Suprapubic skin (tissue), 4 donors: ENCODE measurements around the gene ZDHHC17. TPM values are rescaled to one million over a fixed set of nuclear protein-coding genes. Genes with fewer than 3 reads are reported as not detected.

Source experiments
- DNase-seq, 2 donors: peaks; one replicate each; pipeline ENCODE4 v3.0.0-alpha.2; 2019; ENCODE audit warnings: low spot score in 2 of 2
- H3K27ac ChIP-seq: fragments of 200-600 bp; sonication (generic); one replicate; pipeline ENCODE4 v1.5.1; 2019
- H3K27me3 ChIP-seq: fragments of 200-600 bp; sonication (generic); one replicate; pipeline ENCODE4 v1.5.1; 2019
- H3K36me3 ChIP-seq: fragments of 200-600 bp; sonication (generic); one replicate; pipeline ENCODE4 v1.5.1; 2019
- H3K4me1 ChIP-seq: fragments of 200-600 bp; sonication (generic); one replicate; pipeline ENCODE4 v1.5.1; 2019
- H3K4me3 ChIP-seq: fragments of 200-600 bp; sonication (generic); one replicate; pipeline ENCODE4 v1.5.1; 2019; ENCODE audit warnings: mild to moderate bottlenecking
- H3K9me3 ChIP-seq: fragments of 200-600 bp; sonication (generic); one replicate; pipeline ENCODE4 v1.5.1; 2019
- EP300 ChIP-seq: sonication (generic); formaldehyde crosslinking; IDR thresholded peaks from one replicate; pipeline ENCODE4 v1.6.1; 2017; ENCODE audit warnings: antibody characterized with exemption
- POLR2A ChIP-seq, 2 donors: fragments of 450-650 bp; IDR thresholded peaks; one replicate each; pipeline ENCODE4 v1.6.1; 2017; ENCODE audit warnings: antibody characterized with exemption in 2 of 2, mild to moderate bottlenecking in 2 of 2, moderate library complexity in 2 of 2
- POLR2AphosphoS5 ChIP-seq, 3 donors: sonication (generic); formaldehyde crosslinking; IDR thresholded peaks; one replicate each; pipeline ENCODE4 v1.6.1; 2017; ENCODE audit warnings: antibody characterized with exemption in 3 of 3
- WGBS: methylation state at CpG from one replicate; pipeline ENCODE4 v1.1.5; 2018; 5-methylcytosine and 5-hydroxymethylcytosine counted together
- total RNA-seq, 4 donors: library from RNA; depleted of rRNA; stranded (reverse); fragments of >200 nt; gene quantifications; one replicate each; pipeline ENCODE4 v1.1.0, GENCODE V29; 2016
- TF ChIP-seq, protein P1 (sequence below), 2 donors: fragments of 200-600 bp in 1 of 2; fragments of 450-650 bp in 1 of 2; sonication (generic) in 1 of 2; IDR thresholded peaks; one replicate each; pipeline ENCODE4 v1.5.1; 2016 to 2019; ENCODE audit warnings: antibody characterized with exemption in 2 of 2, mild to moderate bottlenecking in 1 of 2, moderate library complexity in 1 of 2

Gene ZDHHC17
- total RNA-seq, 4 donors from 2014 or later: 10.5 to 54.8 (median 19.9) TPM

DNA sequence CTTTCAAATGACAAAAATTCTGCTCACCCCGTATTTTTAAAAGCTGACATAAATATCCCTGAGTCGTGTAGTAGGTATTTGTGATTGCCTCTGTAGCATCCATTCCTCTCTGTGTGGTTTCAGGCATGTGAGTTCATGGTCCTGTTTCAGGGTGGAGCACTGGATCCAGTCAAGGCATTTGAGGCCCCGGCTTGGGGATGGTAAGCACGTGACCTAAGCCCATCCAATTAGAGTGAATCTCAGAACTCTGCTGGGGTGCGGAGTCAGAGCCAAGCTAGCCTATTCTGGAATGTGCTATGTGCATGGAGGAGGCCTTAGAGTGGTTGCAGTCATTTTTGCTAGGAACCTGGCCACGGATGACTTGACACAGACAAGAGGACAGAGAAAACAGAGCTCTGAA is 119.2 kb downstream of the ZDHHC17 start:
- Histone ChIP-seq H3K27ac (no peak overlapping the region), H3K36me3 (no peaks in the 10 kb centered on the region), H3K4me3 (no peak overlapping the region), H3K9me3 (no peaks in the 10 kb centered on the region), H3K27me3 (no peaks in the 10 kb centered on the region), H3K4me1 (peaks cover 12% of the 10 kb centered on the region)
- TF ChIP-seq EP300 (no peak), POLR2AphosphoS5 (IDR thresholded peaks at IDR 0.05) (no peak), POLR2A (IDR thresholded peaks at IDR 0.05) (no peak)
- TF ChIP-seq, protein P1, sequence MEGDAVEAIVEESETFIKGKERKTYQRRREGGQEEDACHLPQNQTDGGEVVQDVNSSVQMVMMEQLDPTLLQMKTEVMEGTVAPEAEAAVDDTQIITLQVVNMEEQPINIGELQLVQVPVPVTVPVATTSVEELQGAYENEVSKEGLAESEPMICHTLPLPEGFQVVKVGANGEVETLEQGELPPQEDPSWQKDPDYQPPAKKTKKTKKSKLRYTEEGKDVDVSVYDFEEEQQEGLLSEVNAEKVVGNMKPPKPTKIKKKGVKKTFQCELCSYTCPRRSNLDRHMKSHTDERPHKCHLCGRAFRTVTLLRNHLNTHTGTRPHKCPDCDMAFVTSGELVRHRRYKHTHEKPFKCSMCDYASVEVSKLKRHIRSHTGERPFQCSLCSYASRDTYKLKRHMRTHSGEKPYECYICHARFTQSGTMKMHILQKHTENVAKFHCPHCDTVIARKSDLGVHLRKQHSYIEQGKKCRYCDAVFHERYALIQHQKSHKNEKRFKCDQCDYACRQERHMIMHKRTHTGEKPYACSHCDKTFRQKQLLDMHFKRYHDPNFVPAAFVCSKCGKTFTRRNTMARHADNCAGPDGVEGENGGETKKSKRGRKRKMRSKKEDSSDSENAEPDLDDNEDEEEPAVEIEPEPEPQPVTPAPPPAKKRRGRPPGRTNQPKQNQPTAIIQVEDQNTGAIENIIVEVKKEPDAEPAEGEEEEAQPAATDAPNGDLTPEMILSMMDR (IDR thresholded peaks at IDR 0.05): no peak
- no peak for DNase-seq
- 80% methylated on average over 6 of the region's 6 CpGs for WGBS

GRCh38 chr12:76883811-76884210 is 119.9 kb downstream of the ZDHHC17 start:
- Histone ChIP-seq H3K27me3 (no peaks in the 10 kb centered on the region), H3K27ac (no peak overlapping the region), H3K4me3 (no peak overlapping the region), H3K4me1 (peaks cover 6% of the 10 kb centered on the region), H3K9me3 (no peaks in the 10 kb centered on the region), H3K36me3 (no peaks in the 10 kb centered on the region)
- no peak for TF ChIP-seq POLR2A (IDR thresholded peaks at IDR 0.05)
- TF ChIP-seq, protein P1 (IDR thresholded peaks at IDR 0.05): no peak
- no peak for TF ChIP-seq POLR2AphosphoS5 (IDR thresholded peaks at IDR 0.05)
- no peak for DNase-seq
- 36% methylated on average over 2 of the region's 2 CpGs for WGBS

DNA sequence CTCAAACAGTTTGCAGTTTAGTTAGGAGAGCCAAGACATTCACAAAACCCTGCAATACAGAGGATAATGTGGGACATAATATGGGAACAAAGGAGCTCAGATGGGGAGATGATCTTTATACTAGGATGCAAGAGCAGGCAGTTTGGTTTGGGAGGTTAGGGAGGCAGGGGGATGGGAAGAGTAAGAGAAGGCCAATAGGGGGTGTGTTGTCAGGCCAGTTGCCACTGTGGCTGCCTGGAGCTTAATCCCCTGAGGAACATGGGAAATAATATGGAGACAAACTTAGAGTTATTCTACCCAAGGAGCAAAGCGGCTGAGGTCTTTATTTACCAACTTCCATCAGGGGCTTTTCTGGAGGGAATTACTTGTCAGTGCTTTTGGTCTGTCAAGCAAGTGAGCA is 124.9 kb downstream of the ZDHHC17 start:
- Histone ChIP-seq H3K27ac (no peak overlapping the region), H3K4me1 (no peaks in the 10 kb centered on the region), H3K9me3 (no peaks in the 10 kb centered on the region), H3K36me3 (no peaks in the 10 kb centered on the region), H3K27me3 (no peaks in the 10 kb centered on the region), H3K4me3 (no peak overlapping the region)
- 89% methylated on average over 1 of the region's 1 CpG for WGBS
- DNase-seq: no peak
- TF ChIP-seq, protein P1 (IDR thresholded peaks at IDR 0.05): no peak
- TF ChIP-seq POLR2A (IDR thresholded peaks at IDR 0.05): no peak
- no peak for TF ChIP-seq POLR2AphosphoS5 (IDR thresholded peaks at IDR 0.05)
- TF ChIP-seq EP300: no peak

GRCh38 chr12:76890151-76891143 is 126.5 kb downstream of the ZDHHC17 start:
- Histone ChIP-seq H3K9me3 (no peaks in the 10 kb centered on the region), H3K4me1 (no peaks in the 10 kb centered on the region), H3K36me3 (no peaks in the 10 kb centered on the region), H3K27ac (no peak overlapping the region), H3K4me3 (no peak overlapping the region), H3K27me3 (no peaks in the 10 kb centered on the region)
- no peak for DNase-seq
- WGBS: 40% methylated on average over 8 of the region's 8 CpGs
- TF ChIP-seq EP300 (no peak), POLR2AphosphoS5 (IDR thresholded peaks at IDR 0.05) (no peak), POLR2A (IDR thresholded peaks at IDR 0.05) (no peak)
- TF ChIP-seq, protein P1 (IDR thresholded peaks at IDR 0.05): no peak

DNA sequence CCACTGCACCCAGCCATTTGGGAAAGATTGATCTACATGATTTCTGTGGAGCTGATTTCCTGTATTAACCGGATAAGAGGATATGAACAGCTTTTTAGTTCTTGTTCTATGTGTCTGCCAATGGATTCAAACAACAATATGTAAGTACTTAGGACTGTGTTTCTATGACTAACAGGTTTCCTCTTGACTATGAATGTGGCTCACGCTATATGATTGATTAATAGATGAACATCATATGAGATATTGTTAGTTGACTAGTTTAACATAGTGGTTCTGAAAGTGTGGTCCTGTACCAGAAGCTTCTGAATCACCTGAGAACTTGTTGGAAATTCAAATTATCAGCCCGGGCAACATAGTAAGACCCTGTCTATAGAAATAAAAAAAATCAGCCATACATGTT is 127.7 kb downstream of the ZDHHC17 start:
- WGBS: 72% methylated on average over 3 of the region's 3 CpGs
- Histone ChIP-seq H3K9me3 (no peaks in the 10 kb centered on the region), H3K27me3 (no peaks in the 10 kb centered on the region), H3K4me3 (no peak overlapping the region), H3K36me3 (no peaks in the 10 kb centered on the region), H3K27ac (no peak overlapping the region), H3K4me1 (no peaks in the 10 kb centered on the region)
- no peak for DNase-seq
- no peak for TF ChIP-seq POLR2A (IDR thresholded peaks at IDR 0.05)
- no peak for TF ChIP-seq POLR2AphosphoS5 (IDR thresholded peaks at IDR 0.05)
- TF ChIP-seq, protein P1 (IDR thresholded peaks at IDR 0.05): no peak
- TF ChIP-seq EP300: no peak
